Measurements from ENCODE around the gene SH3D21.

- no peak for TF ChIP-seq CTCF (IDR thresholded peaks at IDR 0.05)
- no peak for TF ChIP-seq POLR2A (IDR thresholded peaks at IDR 0.05)
These were observed 4.9 kb upstream of the SH3D21 start for GRCh38 chr1:36301220-36301619.
